ENCODE measurements around the gene ANKRD33B. TPM values are rescaled to one million over a fixed set of nuclear protein-coding genes. Genes with fewer than 3 reads are reported as not detected.
"Not testable (repeated sequence)": the region's sequence is repeated elsewhere in the genome, so short reads cannot be mapped to it uniquely, and the experiment has no call there.

ANKRD33B gene
- total RNA-seq, 1 experiment from 2014 or later, result 4.0 TPM

- no peaks in the 10 kb centered on the region for H3K4me1 ChIP-seq
- no peak for DNase-seq
These were observed 54.4 kb downstream of the ANKRD33B start for GRCh38 chr5:10618311-10618710.

GRCh38 chr5:10619649-10620048 is 55.8 kb downstream of the ANKRD33B start:
- H3K4me1 ChIP-seq, result no peaks in the 10 kb centered on the region
- H3K27me3 ChIP-seq, result no peaks in the 10 kb centered on the region
- DNase-seq, result no peak
- no peak overlapping the region for H3K4me3 ChIP-seq
- H3K9me3 ChIP-seq (replicated peaks), result no peaks in the 10 kb centered on the region
- H3K27ac ChIP-seq, result no peak overlapping the region
- H3K36me3 ChIP-seq, result no peaks in the 10 kb centered on the region

More at GRCh38 chr5:10618311-10618710, 54.4 kb downstream of the ANKRD33B start:
- no peaks in the 10 kb centered on the region for H3K9me3 ChIP-seq (replicated peaks)
- H3K27me3 ChIP-seq, result no peaks in the 10 kb centered on the region
- H3K4me3 ChIP-seq, result no peak overlapping the region
- H3K36me3 ChIP-seq, result no peaks in the 10 kb centered on the region
- H3K27ac ChIP-seq, result no peak overlapping the region

DNA sequence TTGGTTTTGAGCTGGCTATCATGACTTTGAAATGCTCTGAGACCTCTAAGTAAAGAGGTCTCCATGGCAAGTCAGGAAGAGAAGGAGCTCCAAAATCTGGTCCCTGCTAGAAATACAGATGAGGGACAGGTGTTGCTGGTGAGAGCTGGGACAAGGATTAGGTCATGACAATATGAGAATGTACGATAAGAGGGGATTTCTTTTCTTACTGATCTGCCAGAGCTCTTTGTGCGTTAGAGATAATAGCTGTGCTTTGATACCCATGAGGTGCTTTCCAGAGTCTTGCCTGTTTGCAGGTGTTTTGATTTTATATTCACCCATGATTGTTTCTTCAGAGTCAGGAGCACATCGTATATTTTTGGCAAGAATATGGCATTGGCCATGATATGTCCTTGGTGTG is 56.5 kb downstream of the ANKRD33B start:
- Histone ChIP-seq H3K27ac (no peak overlapping the region), H3K36me3 (no peaks in the 10 kb centered on the region), H3K9me3 (replicated peaks) (no peaks in the 10 kb centered on the region), H3K4me3 (no peak overlapping the region), H3K4me1 (no peaks in the 10 kb centered on the region), H3K27me3 (no peaks in the 10 kb centered on the region)
- DNase-seq, result no peak

GRCh38 chr5:10621832-10622231 is 58.0 kb downstream of the ANKRD33B start:
- Histone ChIP-seq H3K4me1 (no peaks in the 10 kb centered on the region), H3K4me3 (no peak overlapping the region), H3K27me3 (no peaks in the 10 kb centered on the region), H3K9me3 (replicated peaks) (no peaks in the 10 kb centered on the region), H3K27ac (no peak overlapping the region), H3K36me3 (no peaks in the 10 kb centered on the region)
- DNase-seq, result peak in 1 of 2 experiments; percentile 24

- Histone ChIP-seq H3K9me3 (replicated peaks) (no peaks in the 10 kb centered on the region), H3K27me3 (no peaks in the 10 kb centered on the region), H3K27ac (no peak overlapping the region), H3K4me1 (no peaks in the 10 kb centered on the region), H3K4me3 (no peak overlapping the region), H3K36me3 (no peaks in the 10 kb centered on the region)
- DNase-seq, result no peak
These were observed 58.9 kb downstream of the ANKRD33B start for GRCh38 chr5:10622810-10623209.

DNA sequence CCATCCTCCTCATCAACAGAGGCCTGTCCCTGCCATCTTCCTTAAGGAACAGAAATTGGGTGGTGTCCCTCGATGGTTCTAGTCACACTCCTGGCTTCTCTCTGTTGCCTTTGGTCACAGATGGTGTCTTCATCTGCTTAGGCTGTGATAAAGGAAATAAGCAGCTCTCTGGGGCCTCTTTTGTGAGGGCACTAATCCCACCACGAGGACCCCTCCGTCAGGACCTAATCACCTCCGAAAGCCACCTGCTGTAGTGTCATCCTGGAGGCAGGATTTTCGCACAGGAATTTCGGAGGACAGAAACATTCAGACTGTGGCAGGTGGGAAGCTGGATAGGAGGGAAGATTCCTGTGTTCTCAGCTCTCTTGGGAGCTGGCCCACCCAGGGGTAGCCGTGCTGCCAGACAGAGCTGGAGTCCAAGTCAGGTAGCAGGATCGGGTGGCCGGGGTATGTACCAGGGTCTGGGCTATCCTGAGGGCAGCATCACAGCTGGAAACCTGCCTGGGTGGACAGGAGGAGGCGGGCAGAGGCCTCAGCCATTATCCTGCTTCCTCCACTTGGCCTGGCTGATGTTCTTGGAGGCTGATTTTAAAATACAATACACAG is 59.5 kb downstream of the ANKRD33B start:
- Histone ChIP-seq H3K4me3 (no peak overlapping the region), H3K36me3 (no peaks in the 10 kb centered on the region), H3K4me1 (no peaks in the 10 kb centered on the region), H3K27ac (no peak overlapping the region), H3K9me3 (replicated peaks) (no peaks in the 10 kb centered on the region), H3K27me3 (no peaks in the 10 kb centered on the region)
- DNase-seq, result no peak

- H3K27ac ChIP-seq, result no peak overlapping the region
- H3K4me3 ChIP-seq, result no peak overlapping the region
- H3K27me3 ChIP-seq, result no peaks in the 10 kb centered on the region
- H3K36me3 ChIP-seq, result no peaks in the 10 kb centered on the region
- H3K9me3 ChIP-seq (replicated peaks), result no peaks in the 10 kb centered on the region
- no peak for DNase-seq
- H3K4me1 ChIP-seq, result no peaks in the 10 kb centered on the region
These were observed 60.3 kb downstream of the ANKRD33B start for GRCh38 chr5:10624206-10624605.

DNA sequence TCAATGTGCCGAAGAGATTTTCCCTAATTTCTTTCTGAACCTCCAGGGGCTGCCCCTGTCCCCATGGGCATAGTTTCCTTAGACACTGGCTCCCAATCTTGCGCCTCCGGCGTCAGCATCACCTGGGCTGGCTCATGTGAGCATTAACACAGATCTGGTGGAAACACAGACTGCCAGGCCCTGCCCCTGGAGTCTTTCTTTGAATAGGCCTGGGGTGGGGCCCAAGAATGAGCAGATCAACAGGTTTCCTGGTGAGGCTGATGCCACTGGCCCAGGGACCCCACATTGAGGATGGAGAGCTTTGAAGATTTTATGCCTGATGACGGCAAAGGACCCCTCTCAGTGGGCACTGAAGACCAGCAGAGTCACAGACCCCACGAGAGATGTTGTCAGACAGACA is 60.8 kb downstream of the ANKRD33B start:
- Histone ChIP-seq H3K9me3 (replicated peaks) (no peaks in the 10 kb centered on the region), H3K27me3 (no peaks in the 10 kb centered on the region)
- no peak for DNase-seq

DNA sequence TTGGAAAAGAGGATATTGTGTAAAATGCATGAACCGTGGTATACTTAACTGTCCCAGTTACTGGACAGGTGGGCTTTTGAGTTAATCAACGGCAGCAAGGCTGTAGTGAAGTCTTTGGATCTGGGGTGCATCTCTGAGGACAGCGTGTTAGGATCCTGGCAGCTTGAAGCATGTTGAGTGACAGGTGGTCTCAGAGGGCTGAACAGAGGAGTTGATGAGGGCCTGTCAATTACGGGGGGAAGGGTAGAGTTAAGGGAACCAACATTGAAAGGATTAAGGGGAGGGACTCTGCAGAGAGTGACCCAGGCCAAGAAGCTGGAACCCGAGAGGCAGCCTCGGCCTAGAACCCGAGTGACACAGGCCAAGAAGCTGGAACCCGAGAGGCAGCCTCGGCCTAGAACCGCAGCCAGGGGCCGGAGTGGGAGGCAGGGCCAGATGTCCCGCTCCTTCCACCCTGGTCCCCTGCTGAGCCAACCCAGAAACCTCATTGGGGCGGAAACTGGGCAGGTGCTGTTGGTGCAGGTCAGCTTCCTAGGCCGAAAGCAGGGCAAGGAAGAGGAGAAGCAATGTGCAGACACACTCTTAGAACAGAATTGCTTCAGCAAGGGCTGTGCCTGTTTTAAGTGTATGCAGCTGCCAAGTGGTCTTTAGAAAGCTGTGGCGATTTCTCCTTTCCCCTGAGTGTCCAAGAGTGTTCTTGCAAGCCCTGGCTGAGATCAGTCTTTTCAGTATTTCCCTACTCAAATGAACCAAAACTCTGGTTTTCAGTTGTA is 62.0 kb downstream of the ANKRD33B start:
- DNase-seq, result no peak
- Histone ChIP-seq H3K27ac (no peak overlapping the region), H3K9me3 (replicated peaks) (no peaks in the 10 kb centered on the region), H3K36me3 (no peaks in the 10 kb centered on the region), H3K4me3 (no peak overlapping the region), H3K27me3 (no peaks in the 10 kb centered on the region), H3K4me1 (no peaks in the 10 kb centered on the region)

More for the DNA sequence above, 60.8 kb downstream of the ANKRD33B start:
- no peak overlapping the region for H3K4me3 ChIP-seq
- H3K27ac ChIP-seq, result no peak overlapping the region
- no peaks in the 10 kb centered on the region for H3K36me3 ChIP-seq
- no peaks in the 10 kb centered on the region for H3K4me1 ChIP-seq

DNA sequence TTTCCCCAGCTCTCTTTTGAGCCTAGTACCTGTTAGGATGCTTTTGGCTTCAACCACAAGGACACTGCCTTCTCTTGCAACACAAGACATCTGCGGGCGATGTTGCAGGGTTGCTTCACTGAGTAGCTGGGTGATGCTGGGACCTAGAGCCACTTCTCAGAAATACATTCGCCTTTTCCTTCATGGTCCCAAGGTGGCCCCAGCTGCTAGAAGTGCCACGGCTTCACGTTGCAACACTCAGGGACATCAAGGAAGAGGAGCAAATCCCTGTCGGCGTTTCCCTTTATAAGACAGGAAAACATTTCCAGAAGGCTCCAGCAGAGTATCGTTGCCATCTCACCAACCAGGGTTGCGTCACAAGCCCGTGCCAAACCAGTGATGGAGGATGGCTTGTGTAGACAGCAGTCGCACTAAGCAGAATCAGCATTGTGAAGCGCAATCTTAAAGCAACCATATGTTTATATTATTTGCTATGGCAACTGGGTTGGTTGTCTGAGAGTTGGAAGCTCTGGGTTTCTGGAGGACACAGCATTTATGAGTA is 62.7 kb downstream of the ANKRD33B start:
- Histone ChIP-seq H3K36me3 (no peaks in the 10 kb centered on the region), H3K4me1 (no peaks in the 10 kb centered on the region), H3K27ac (no peak overlapping the region), H3K4me3 (no peak overlapping the region), H3K9me3 (replicated peaks) (no peaks in the 10 kb centered on the region), H3K27me3 (no peaks in the 10 kb centered on the region)
- no peak for DNase-seq

- peak in 1 of 2 experiments; percentile 16 for DNase-seq
- Histone ChIP-seq H3K36me3 (no peaks in the 10 kb centered on the region), H3K4me1 (no peaks in the 10 kb centered on the region), H3K27me3 (no peaks in the 10 kb centered on the region), H3K27ac (no peak overlapping the region), H3K9me3 (replicated peaks) (no peaks in the 10 kb centered on the region), H3K4me3 (peak overlapping the region; percentile 42)
These were observed 63.4 kb downstream of the ANKRD33B start for GRCh38 chr5:10627160-10627701.

DNA sequence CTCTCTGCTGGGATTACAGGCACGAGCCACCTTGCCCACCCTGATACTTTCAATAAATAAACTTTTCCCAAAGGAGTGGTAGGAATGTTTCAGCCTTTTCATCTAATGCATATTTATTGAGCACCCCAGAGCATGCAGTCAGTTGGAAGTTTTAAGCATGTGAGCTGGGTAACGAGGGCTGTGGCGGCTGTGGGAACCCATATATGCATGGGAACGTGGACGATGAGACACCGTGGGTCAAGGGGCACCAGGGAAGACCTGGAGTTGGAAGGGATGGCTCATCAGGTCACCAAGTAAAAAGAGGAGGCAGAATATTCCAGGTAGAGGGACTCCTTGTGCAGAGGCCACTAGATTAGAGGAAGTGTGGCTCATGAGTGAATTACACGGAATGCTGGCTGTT is 64.7 kb downstream of the ANKRD33B start:
- no peaks in the 10 kb centered on the region for H3K27me3 ChIP-seq
- no peak for DNase-seq
- H3K27ac ChIP-seq, result no peak overlapping the region
- no peak overlapping the region for H3K4me3 ChIP-seq
- no peaks in the 10 kb centered on the region for H3K4me1 ChIP-seq
- no peaks in the 10 kb centered on the region for H3K9me3 ChIP-seq (replicated peaks)
- H3K36me3 ChIP-seq, result no peaks in the 10 kb centered on the region

GRCh38 chr5:10629682-10630081 is 65.8 kb downstream of the ANKRD33B start:
- DNase-seq, result no peak
- Histone ChIP-seq H3K4me3 (no peak overlapping the region), H3K27ac (no peak overlapping the region), H3K36me3 (no peaks in the 10 kb centered on the region), H3K4me1 (no peaks in the 10 kb centered on the region), H3K27me3 (no peaks in the 10 kb centered on the region), H3K9me3 (replicated peaks) (no peaks in the 10 kb centered on the region)

GRCh38 chr5:10630126-10630525 is 66.3 kb downstream of the ANKRD33B start:
- H3K27ac ChIP-seq, result no peak overlapping the region
- H3K4me3 ChIP-seq, result no peak overlapping the region
- H3K9me3 ChIP-seq (replicated peaks), result no peaks in the 10 kb centered on the region
- H3K4me1 ChIP-seq, result no peaks in the 10 kb centered on the region
- DNase-seq, result no peak
- no peaks in the 10 kb centered on the region for H3K36me3 ChIP-seq
- no peaks in the 10 kb centered on the region for H3K27me3 ChIP-seq

DNA sequence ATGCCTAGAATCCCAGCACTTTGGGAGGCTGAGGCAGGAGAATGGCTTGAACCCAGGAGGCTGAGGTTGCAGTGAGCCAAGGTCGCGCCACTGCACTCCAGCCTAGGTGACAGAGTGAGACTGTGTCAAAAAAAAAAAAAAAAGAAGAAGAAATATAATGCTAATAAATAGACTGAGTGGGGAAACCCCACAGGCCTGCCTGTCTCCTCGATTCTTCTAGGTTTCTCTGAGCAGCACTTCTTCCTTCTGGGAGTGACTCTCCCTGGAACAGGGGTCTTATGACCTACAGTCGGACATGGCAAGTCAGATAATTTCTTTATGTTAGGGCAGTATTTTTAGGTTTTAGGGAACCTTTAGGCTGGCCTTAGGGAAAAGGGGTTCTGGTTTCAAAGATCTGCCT is 66.9 kb downstream of the ANKRD33B start:
- DNase-seq; H3K9me3 ChIP-seq (replicated peaks); H3K4me3 ChIP-seq; H3K27ac ChIP-seq; H3K36me3 ChIP-seq; H3K27me3 ChIP-seq; H3K4me1 ChIP-seq: not testable (repeated sequence)
